HEK293T (cell line): Measurements from ENCODE around the gene ARMC9.

Experiments used
- CTCF ChIA-PET: fragments of 350-600 bp; formaldehyde crosslinking; extraction: SDS; loops from one replicate; lab custom pipeline; 2021; ENCODE audit warnings: antibody characterized with exemption, inconsistent platforms; lab: Yijun Ruan, JAX
- POLR2A ChIA-PET: fragments of 350-600 bp; formaldehyde crosslinking; extraction: SDS; loops from one replicate; lab custom pipeline; 2020; ENCODE audit warnings: antibody characterized with exemption, inconsistent platforms; lab: Yijun Ruan, JAX
- DNase-seq: peaks from one replicate; pipeline ENCODE4 v3.0.0; 2012; ENCODE audit warnings: mixed read lengths; ENCODE audit errors: extremely low spot score
- ARNT ChIP-seq: fragments of 450-650 bp; IDR thresholded peaks from 2 replicates; pipeline ENCODE4 v1.6.1; 2017; ENCODE audit warnings: mild to moderate bottlenecking
- BHLHE40 ChIP-seq: fragments of 450-650 bp; IDR thresholded peaks from 2 replicates; pipeline ENCODE4 v1.6.1; 2016; ENCODE audit warnings: mild to moderate bottlenecking, moderate library complexity, borderline replicate concordance
- CTBP1 ChIP-seq: fragments of 450-650 bp; IDR thresholded peaks from 2 replicates; pipeline ENCODE4 v1.6.1; 2016; ENCODE audit warnings: borderline replicate concordance
- ELF4 ChIP-seq: fragments of 450-650 bp; IDR thresholded peaks from 2 replicates; pipeline ENCODE4 v1.6.1; 2017; ENCODE audit warnings: antibody characterized with exemption
- FOXA1 ChIP-seq: fragments of 450-650 bp; IDR thresholded peaks from 2 replicates; pipeline ENCODE4 v1.6.1; 2016; ENCODE audit warnings: mild to moderate bottlenecking
- FOXK2 ChIP-seq: fragments of 450-650 bp; IDR thresholded peaks from 2 replicates; pipeline ENCODE4 v1.6.1; 2016; ENCODE audit warnings: mild to moderate bottlenecking
- FOXM1 ChIP-seq: fragments of 450-650 bp; IDR thresholded peaks from 2 replicates; pipeline ENCODE4 v1.6.1; 2017; ENCODE audit warnings: mild to moderate bottlenecking, borderline replicate concordance
- HDGF ChIP-seq: fragments of 450-650 bp; IDR thresholded peaks from 2 replicates; pipeline ENCODE4 v1.6.1; 2017; ENCODE audit warnings: antibody characterized with exemption, borderline replicate concordance
- L3MBTL2 ChIP-seq: fragments of 450-650 bp; conservative IDR thresholded peaks from 2 replicates; pipeline ENCODE4 v1.6.1; 2016; ENCODE audit warnings: mild to moderate bottlenecking
- LEF1 ChIP-seq: fragments of 450-650 bp; IDR thresholded peaks from 2 replicates; pipeline ENCODE4 v1.6.1; 2017; ENCODE audit warnings: mild to moderate bottlenecking, borderline replicate concordance
- NFRKB ChIP-seq: fragments of 450-650 bp; IDR thresholded peaks from 2 replicates; pipeline ENCODE4 v1.6.1; 2016; ENCODE audit warnings: mild to moderate bottlenecking, moderate library complexity
- SP1 ChIP-seq: fragments of 450-650 bp; IDR thresholded peaks from 2 replicates; pipeline ENCODE4 v1.6.1; 2017
- SUZ12 ChIP-seq: fragments of 450-650 bp; IDR thresholded peaks from 2 replicates; pipeline ENCODE4 v1.6.1; 2016; ENCODE audit warnings: mild to moderate bottlenecking
- TARDBP ChIP-seq: fragments of 450-650 bp; IDR thresholded peaks from 2 replicates; pipeline ENCODE4 v1.6.1; 2016
- ZNF384 ChIP-seq: fragments of 450-650 bp; IDR thresholded peaks from 2 replicates; pipeline ENCODE4 v1.6.1; 2016
- TF ChIP-seq, protein P1 (sequence below): fragments of 450-650 bp; IDR thresholded peaks from 2 replicates; pipeline ENCODE4 v1.6.1; 2016

Gene ARMC9

DNA sequence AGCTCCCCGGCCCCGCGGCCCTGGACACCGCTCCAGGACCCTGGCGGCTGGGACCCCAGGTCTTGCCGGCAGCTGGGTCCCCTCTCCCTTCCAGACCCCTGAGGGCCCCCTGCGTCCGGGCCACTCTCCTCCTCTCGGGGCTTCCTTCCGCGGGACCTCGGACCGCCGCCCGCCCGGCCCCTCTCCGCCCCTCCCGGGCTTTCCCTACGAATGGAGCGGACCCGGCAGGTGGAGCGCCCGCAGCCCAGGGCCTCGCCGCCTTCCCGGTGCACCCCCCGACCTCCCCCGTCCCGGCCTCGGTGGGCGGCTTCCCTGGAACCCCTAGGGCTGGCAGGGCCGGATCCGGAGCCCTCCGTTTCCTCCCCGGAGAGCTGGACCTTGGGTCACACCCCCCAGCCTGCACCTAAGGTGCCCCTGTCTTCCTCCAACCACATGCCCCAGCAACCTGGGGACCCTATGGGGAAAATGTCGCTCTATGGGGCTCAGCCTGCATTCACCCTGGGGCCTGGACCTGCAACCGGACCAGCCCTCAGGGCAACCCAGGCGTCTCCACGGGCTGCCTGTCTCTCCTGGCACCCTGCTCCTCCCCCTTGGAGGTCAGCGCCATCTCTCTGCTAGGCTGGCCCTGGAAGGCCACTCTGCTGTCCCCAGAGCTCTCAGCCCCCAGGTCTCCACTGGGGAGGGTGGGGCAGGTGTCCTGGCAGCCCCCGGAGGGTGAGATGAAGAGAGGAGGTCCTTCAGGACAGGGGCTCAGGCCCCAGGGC, 197.8 kb downstream of the ARMC9 start:
- no peak for DNase-seq
- POLR2A ChIA-PET, result interaction anchor here (0.8 kb wide), 1 partner anchor 68 kb away, joined by 3 read pairs; the partner anchor contains the start of gene NCL

DNA sequence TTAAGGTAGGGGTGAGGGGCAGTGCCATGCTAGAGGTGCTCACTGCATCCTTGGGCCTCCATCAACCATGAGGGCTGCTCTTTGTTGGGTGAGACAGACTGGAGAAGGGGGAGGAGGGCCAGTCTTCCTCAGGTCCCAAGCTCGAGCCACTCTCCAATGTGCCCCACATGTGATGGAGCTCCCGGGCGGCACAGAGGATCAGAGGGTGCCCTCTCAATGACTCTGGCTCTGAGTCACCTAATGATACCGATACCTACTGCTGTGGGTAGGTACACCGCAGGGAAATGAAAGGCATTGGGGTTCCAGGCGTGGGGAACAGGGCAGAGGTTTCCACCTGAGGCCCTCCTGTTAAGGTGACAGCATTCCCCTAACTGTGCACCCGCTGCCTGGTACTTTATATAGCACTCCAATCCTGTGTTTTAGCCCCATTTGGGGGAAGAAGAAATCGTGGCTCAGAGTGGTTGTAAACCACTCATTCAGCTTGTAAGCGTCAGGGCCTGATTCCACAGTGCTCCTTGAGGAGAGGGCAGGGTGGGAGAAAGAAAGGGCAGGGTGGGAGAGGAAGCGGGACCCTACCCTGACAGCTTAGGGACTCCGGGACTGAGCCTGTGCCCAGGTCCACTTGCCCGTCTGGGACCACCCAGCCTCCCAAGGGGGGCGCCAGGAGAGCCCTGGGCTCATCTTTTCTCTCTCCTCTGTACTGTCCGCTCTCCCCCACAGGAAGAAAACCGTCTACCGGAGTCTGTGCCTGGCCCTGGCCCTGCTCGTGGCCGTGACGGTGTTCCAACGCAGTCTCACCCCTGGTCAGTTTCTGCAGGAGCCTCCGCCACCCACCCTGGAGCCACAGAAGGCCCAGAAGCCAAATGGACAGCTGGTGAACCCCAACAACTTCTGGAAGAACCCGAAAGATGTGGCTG, 198.8 kb downstream of the ARMC9 start:
- no peak for DNase-seq
- TF ChIP-seq SP1 (no peak), BHLHE40 (no peak), FOXK2 (no peak), ARNT (no peak), CTBP1 (no peak), TARDBP (no peak), SUZ12 (no peak), L3MBTL2 (no peak), LEF1 (no peak), ZNF384 (no peak), FOXM1 (no peak), NFRKB (no peak), HDGF (no peak)
- TF ChIP-seq, protein P1, sequence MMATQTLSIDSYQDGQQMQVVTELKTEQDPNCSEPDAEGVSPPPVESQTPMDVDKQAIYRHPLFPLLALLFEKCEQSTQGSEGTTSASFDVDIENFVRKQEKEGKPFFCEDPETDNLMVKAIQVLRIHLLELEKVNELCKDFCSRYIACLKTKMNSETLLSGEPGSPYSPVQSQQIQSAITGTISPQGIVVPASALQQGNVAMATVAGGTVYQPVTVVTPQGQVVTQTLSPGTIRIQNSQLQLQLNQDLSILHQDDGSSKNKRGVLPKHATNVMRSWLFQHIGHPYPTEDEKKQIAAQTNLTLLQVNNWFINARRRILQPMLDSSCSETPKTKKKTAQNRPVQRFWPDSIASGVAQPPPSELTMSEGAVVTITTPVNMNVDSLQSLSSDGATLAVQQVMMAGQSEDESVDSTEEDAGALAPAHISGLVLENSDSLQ, result no peak
- ChIA-PET CTCF (no interaction called here), POLR2A (interaction anchor here (0.8 kb wide), 1 partner anchor 67 kb away, joined by 3 read pairs; the partner anchor contains the start of gene NCL)

More for the DNA sequence above, 197.8 kb downstream of the ARMC9 start:
- CTCF ChIA-PET, result no interaction called here
- TF ChIP-seq TARDBP (no peak), BHLHE40 (no peak), CTBP1 (no peak), FOXM1 (no peak), FOXK2 (no peak)

DNA sequence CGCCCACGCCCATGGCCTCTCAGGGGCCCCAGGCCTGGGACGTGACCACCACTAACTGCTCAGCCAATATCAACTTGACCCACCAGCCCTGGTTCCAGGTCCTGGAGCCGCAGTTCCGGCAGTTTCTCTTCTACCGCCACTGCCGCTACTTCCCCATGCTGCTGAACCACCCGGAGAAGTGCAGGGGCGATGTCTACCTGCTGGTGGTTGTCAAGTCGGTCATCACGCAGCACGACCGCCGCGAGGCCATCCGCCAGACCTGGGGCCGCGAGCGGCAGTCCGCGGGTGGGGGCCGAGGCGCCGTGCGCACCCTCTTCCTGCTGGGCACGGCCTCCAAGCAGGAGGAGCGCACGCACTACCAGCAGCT, 199.5 kb downstream of the ARMC9 start:
- ChIA-PET CTCF (interaction anchor here (1.5 kb wide), 1 partner anchor 12 kb away, joined by 3 read pairs; no protein-coding TSS in a partner anchor), POLR2A (no interaction called here)
- TF ChIP-seq BHLHE40, result no peak
- TF ChIP-seq FOXK2, result no peak
- no peak for TF ChIP-seq LEF1
- TF ChIP-seq CTBP1, result no peak
- no peak for TF ChIP-seq SP1
- no peak for TF ChIP-seq ELF4
- no peak for TF ChIP-seq FOXA1
- TF ChIP-seq NFRKB, result no peak
- TF ChIP-seq ARNT, result no peak
- TF ChIP-seq SUZ12, result no peak
- no peak for TF ChIP-seq L3MBTL2
- TF ChIP-seq FOXM1, result no peak
- DNase-seq, result no peak

DNA sequence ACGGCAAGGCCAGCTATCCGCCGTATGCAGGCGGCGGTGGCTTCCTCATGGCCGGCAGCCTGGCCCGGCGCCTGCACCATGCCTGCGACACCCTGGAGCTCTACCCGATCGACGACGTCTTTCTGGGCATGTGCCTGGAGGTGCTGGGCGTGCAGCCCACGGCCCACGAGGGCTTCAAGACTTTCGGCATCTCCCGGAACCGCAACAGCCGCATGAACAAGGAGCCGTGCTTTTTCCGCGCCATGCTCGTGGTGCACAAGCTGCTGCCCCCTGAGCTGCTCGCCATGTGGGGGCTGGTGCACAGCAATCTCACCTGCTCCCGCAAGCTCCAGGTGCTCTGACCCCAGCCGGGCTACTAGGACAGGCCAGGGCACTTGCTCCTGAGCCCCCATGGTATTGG, 200.2 kb downstream of the ARMC9 start:
- no peak for TF ChIP-seq BHLHE40
- no peak for TF ChIP-seq CTBP1
- TF ChIP-seq, protein P1, result no peak
- ChIA-PET CTCF (interaction anchor here (1.5 kb wide), 1 partner anchor 11 kb away, joined by 3 read pairs; no protein-coding TSS in a partner anchor), POLR2A (no interaction called here)
- DNase-seq, result no peak

DNA sequence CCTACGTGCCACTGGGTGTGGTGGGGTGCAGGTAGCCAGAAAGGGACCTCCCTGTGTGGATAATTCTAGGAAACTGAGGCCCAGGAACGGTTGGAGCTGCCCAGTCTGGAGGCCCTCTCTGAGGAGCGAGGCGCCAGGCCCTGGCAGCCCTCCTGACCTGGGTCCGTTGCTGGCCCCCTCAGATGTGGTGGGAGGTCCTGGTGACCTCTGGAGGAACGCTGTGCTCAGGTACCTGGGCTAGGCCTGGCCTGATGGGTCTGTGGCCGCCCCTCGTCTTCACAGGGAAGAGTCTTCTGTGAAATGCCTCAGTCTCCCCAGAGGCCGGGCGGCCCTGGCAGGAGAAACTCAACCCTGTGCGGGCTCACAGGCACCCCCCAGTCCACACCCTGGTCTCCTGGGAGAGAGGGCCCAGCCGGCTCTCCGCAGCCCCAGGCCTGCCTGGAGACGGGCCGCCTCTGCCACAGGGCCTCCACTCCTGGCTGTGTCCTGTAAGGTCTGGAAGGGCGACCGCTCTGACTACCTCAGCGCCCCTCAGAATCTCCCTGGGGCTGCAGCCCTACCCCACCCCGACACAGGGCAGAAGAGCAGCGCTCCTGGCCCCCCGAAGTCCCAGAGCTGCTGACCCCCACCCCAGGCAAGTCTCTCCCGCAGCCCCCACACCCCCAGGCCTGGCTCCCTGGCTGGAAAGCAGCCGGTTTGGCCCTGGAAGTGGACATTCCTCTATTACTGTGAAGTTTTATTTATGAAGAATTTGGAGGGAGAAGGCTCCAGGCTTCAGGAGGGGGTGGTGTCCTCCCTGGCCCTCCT, 200.8 kb downstream of the ARMC9 start:
- CTCF ChIA-PET, result interaction anchor here (1.5 to 1.6 kb wide), 2 partner anchors 11 to 295 kb away, joined by 3 read pairs; no protein-coding TSS in a partner anchor
- no peak for DNase-seq
- POLR2A ChIA-PET, result no interaction called here
- TF ChIP-seq ARNT, result no peak
- TF ChIP-seq LEF1, result no peak
